ENCODE data around the gene ETFDH. TPM values are rescaled to one million over a fixed set of nuclear protein-coding genes. Genes with fewer than 3 reads are reported as not detected.
"Not testable (repeated sequence)": the region's sequence is repeated elsewhere in the genome, so short reads cannot be mapped to it uniquely, and the experiment has no call there.

The ETFDH gene
- total RNA-seq (2014; rRNA removed; shearing (Covaris generic)), result 17.6 and 21.1 TPM in 2 replicates

DNA sequence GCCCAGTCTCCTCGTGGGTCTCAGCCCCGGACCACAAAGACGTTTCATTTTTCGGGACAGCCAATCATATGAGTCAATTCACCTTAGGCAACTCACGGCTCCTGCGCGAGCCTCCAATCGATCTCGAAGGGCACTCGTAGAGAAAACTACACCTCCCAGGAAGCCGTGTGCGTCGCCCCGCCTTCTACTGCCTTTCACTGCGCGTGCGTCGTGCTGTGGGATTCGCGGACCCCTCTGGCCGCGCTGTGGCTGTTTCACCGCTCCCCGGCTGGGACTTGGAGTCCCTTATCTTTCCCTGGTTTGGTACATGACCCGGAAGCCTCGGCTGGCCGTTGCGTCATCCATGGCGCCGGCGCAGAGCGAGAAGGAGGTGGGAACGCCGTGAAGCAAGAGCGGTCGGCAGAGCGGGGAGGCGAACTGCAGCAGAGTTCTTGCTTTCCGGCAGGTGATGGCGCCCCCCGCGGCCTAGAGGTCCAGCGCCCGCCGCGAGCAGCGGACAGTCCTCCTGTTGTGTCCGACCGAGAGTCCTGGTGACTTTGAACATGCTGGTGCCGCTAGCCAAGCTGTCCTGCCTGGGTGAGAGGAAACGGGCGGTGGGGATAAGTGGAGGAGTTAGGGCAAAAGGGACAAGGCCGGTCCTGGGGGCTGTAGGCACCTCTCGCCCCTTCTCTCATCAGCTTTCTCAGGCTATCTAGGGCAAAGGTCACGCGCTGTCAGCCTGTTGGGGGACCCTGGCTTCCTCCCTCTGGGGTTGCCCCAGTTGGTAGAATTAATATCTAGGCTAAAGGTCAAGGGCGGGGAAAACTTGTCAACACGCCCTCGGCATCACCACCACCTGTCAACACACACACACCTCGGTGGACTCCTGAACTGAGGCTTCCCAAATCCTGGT, at the start of gene ETFDH:
ETFDH (plus strand) TSS at position 382 of the 892 bp plus-strand sequence; CDS start at position 543, 161 bp downstream.
- Histone ChIP-seq H3K9me3 (replicated peaks) (no peaks in the 10 kb centered on the region), H3K27ac (peak within 1 kb of the TSS; percentile 86), H3K4me1 (replicated peaks) (peaks cover 11% of the 10 kb centered on the region; the same call in 1 of the 2 replicates), H3K27me3 (replicated peaks) (no peaks in the 10 kb centered on the region), H3K36me3 (peaks cover 9% of the 10 kb centered on the region), H3K4me3 (peak within 1 kb of the TSS; percentile 75)
- DNase-seq (ENCODE audit: low read depth in 1 of 2, low spot score in 2 of 2), result peak; percentile 99

- peak in 1 of 2 experiments; percentile 24 for DNase-seq (ENCODE audit: low read depth in 1 of 2, low spot score in 2 of 2)
- H3K4me3 ChIP-seq, result no peak overlapping the region
- no peaks in the 10 kb centered on the region for H3K9me3 ChIP-seq (replicated peaks)
- H3K27ac ChIP-seq, result no peak overlapping the region
- no peaks in the 10 kb centered on the region for H3K4me1 ChIP-seq (replicated peaks)
- H3K27me3 ChIP-seq (replicated peaks), result peaks cover 9% of the 10 kb centered on the region; the same call in 1 of the 2 replicates
- no peaks in the 10 kb centered on the region for H3K36me3 ChIP-seq
These were observed 47.1 kb upstream of the ETFDH start for GRCh38 chr4:158624889-158625478.

GRCh38 chr4:158625544-158625943, 46.6 kb upstream of the ETFDH start:
- Histone ChIP-seq H3K27me3 (replicated peaks) (peaks cover 9% of the 10 kb centered on the region; the same call in 1 of the 2 replicates), H3K36me3 (no peaks in the 10 kb centered on the region), H3K4me1 (replicated peaks) (no peaks in the 10 kb centered on the region), H3K27ac (no peak overlapping the region), H3K4me3 (no peak overlapping the region), H3K9me3 (replicated peaks) (no peaks in the 10 kb centered on the region)
- DNase-seq (ENCODE audit: low read depth in 1 of 2, low spot score in 2 of 2), result no peak

GRCh38 chr4:158630893-158631292, 41.2 kb upstream of the ETFDH start:
- Histone ChIP-seq H3K27me3 (replicated peaks) (peaks cover 3% of the 10 kb centered on the region; the same call in 1 of the 2 replicates), H3K9me3 (replicated peaks) (no peaks in the 10 kb centered on the region), H3K27ac (no peak overlapping the region), H3K36me3 (no peaks in the 10 kb centered on the region), H3K4me1 (replicated peaks) (no peaks in the 10 kb centered on the region), H3K4me3 (no peak overlapping the region)
- DNase-seq (ENCODE audit: low read depth in 1 of 2, low spot score in 2 of 2), result no peak

DNA sequence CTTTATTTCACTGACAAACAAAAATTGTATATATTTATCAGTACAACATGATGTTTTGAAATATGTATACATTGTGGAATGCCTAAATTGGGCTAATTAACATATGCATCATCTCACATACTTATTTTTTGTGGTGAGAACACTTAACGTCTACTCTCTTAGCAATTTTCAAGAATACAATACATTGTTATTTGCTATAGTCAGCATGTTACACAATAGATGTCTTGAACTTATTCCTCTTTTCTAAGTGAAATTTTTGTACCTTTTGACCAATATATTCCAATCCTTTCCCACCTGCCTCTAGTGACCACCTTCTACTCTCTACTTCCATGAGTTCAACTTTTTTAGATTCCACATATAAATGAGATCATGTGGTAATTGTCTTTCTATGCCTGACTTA, 35.5 kb upstream of the ETFDH start:
- H3K9me3 ChIP-seq (replicated peaks), result no peaks in the 10 kb centered on the region
- H3K4me1 ChIP-seq (replicated peaks), result no peaks in the 10 kb centered on the region
- no peaks in the 10 kb centered on the region for H3K36me3 ChIP-seq
- no peak overlapping the region for H3K27ac ChIP-seq
- peaks cover 3% of the 10 kb centered on the region; the same call in 1 of the 2 replicates for H3K27me3 ChIP-seq (replicated peaks)
- DNase-seq (ENCODE audit: low read depth in 1 of 2, low spot score in 2 of 2), result no peak
- no peak overlapping the region for H3K4me3 ChIP-seq

DNA sequence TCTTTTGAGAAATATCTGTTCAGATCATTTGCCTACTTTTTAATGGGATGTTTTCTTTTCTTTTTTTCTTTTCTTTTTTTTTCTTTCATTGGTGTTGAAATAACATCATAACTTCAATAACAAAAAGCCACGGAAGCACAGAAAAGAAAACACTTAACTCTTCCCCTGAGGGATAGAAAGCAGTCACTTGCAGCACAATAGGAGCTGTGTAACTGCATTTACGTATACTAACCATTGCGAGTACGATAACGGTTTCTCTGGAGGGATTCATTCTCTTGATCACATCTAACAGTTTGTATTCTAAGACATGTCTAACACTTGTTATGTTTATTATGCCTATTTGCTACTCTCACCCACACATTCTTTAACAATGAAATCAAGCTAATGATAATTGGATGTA, 27.7 kb upstream of the ETFDH start:
- H3K4me3 ChIP-seq, result no peak overlapping the region
- H3K27me3 ChIP-seq (replicated peaks), result no peaks in the 10 kb centered on the region
- no peak for DNase-seq (ENCODE audit: low read depth in 1 of 2, low spot score in 2 of 2)
- H3K36me3 ChIP-seq, result no peaks in the 10 kb centered on the region
- no peaks in the 10 kb centered on the region for H3K4me1 ChIP-seq (replicated peaks)
- H3K27ac ChIP-seq, result no peak overlapping the region
- no peaks in the 10 kb centered on the region for H3K9me3 ChIP-seq (replicated peaks)

DNA sequence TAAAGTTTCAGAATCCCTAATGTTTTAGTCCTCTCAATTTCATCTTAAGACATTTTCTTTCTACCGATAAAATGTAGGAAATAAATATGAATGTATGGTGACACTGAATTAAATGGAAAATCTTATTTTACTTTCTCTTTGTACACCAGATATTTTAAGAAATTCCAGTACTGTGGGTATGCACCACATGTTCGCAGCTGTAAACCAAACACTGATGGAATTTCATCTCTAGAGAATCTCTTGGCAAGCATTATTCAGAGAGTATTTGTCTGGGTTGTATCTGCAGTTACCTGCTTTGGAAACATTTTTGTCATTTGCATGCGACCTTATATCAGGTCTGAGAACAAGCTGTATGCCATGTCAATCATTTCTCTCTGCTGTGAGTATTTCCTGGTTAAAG, 27.3 kb upstream of the ETFDH start:
- H3K36me3 ChIP-seq, result no peaks in the 10 kb centered on the region
- H3K4me3 ChIP-seq, result no peak overlapping the region
- no peaks in the 10 kb centered on the region for H3K9me3 ChIP-seq (replicated peaks)
- no peaks in the 10 kb centered on the region for H3K4me1 ChIP-seq (replicated peaks)
- H3K27me3 ChIP-seq (replicated peaks), result no peaks in the 10 kb centered on the region
- no peak for DNase-seq (ENCODE audit: low read depth in 1 of 2, low spot score in 2 of 2)
- no peak overlapping the region for H3K27ac ChIP-seq

DNA sequence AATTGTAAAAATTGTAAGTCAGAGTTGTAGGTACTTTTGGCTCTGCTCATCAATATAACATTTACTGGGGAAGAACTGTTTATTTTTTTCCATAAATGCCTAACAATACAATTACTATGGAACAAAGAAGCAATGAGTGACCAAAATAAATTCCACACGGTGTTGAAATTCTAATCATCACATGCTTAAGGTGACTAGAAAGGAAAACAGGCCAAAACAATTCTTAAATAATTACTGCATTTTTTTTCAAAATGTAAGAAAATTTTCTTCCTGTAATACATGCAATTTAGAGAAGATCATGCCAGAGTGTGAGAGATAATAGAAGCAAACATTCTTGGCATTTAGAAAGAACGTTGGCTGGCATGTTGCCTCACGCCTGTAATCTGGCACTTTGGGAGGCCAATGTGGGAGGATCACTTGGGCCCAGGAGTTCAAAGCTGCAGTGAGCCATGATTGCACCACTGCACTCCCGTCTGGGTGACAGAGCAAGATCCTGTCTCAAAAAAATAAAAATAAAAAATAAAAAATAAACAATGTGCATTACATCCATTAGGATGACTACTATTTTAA, 22.9 kb upstream of the ETFDH start:
- H3K9me3 ChIP-seq (replicated peaks), result no peaks in the 10 kb centered on the region
- no peak for DNase-seq (ENCODE audit: low read depth in 1 of 2, low spot score in 2 of 2)

DNA sequence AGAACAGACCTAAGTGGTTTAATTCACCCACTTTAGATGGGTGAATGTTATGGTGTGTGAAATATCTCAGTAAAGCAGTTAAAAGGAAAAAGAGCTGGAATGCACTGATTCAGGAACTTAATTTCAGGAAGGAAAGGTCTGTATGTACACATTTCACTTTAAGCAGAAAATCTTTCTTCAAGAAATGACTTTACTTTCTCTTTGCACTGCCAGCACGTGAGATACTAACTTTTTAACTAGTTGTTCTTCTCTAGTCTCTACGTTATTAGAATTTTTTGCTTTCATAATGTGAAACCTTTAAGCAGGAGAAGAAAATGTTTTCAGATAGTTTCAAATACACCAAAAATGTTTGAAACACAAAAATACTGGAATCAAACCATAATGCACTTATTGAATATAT, 19.2 kb upstream of the ETFDH start:
- no peak overlapping the region for H3K4me3 ChIP-seq
- no peak overlapping the region for H3K27ac ChIP-seq
- 0 out of 2 replicates have a peak, but pooled peaks cover 3% of the 10 kb centered on the region for H3K4me1 ChIP-seq (replicated peaks)
- DNase-seq (ENCODE audit: low read depth in 1 of 2, low spot score in 2 of 2), result no peak
- no peaks in the 10 kb centered on the region for H3K27me3 ChIP-seq (replicated peaks)
- H3K9me3 ChIP-seq (replicated peaks), result no peaks in the 10 kb centered on the region
- no peaks in the 10 kb centered on the region for H3K36me3 ChIP-seq

More for the DNA sequence above, 22.9 kb upstream of the ETFDH start:
- Histone ChIP-seq H3K27me3 (replicated peaks) (no peaks in the 10 kb centered on the region), H3K27ac (no peak overlapping the region), H3K4me1 (replicated peaks) (0 out of 2 replicates have a peak, but pooled peaks cover 3% of the 10 kb centered on the region), H3K4me3 (no peak overlapping the region), H3K36me3 (no peaks in the 10 kb centered on the region)

GRCh38 chr4:158656439-158656838, 15.7 kb upstream of the ETFDH start:
- no peaks in the 10 kb centered on the region for H3K9me3 ChIP-seq (replicated peaks)
- H3K4me1 ChIP-seq (replicated peaks), result 0 out of 2 replicates have a peak, but pooled peaks cover 3% of the 10 kb centered on the region
- no peaks in the 10 kb centered on the region for H3K36me3 ChIP-seq
- no peaks in the 10 kb centered on the region for H3K27me3 ChIP-seq (replicated peaks)
- no peak overlapping the region for H3K4me3 ChIP-seq
- DNase-seq (ENCODE audit: low read depth in 1 of 2, low spot score in 2 of 2), result no peak
- no peak overlapping the region for H3K27ac ChIP-seq

DNA sequence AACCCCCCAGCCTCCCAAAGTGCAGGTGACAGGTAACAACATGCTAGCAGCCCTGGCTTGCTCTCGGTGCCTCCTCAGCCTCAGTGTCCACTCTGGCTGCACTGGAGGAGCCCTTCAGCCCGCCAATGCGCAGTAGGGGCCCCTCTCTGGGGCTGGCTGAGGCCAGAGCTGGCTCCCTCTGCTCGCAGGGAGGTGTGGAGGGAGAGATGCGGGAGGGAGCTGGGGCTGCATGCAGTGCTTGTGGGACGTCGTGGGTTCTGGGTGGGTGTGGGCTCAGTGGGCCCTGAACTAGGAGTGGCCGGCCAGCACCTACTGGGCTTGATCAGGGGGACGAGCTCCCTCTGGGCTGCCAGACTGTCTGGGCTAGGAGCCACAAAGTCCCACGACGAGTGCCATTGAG, 14.8 kb upstream of the ETFDH start:
- no peaks in the 10 kb centered on the region for H3K36me3 ChIP-seq
- no peak overlapping the region for H3K27ac ChIP-seq
- H3K4me3 ChIP-seq, result no peak overlapping the region
- no peaks in the 10 kb centered on the region for H3K27me3 ChIP-seq (replicated peaks)
- H3K9me3 ChIP-seq (replicated peaks), result no peaks in the 10 kb centered on the region
- H3K4me1 ChIP-seq (replicated peaks), result 0 out of 2 replicates have a peak, but pooled peaks cover 3% of the 10 kb centered on the region
- DNase-seq (ENCODE audit: low read depth in 1 of 2, low spot score in 2 of 2), result no peak

GRCh38 chr4:158663255-158663654, 8.8 kb upstream of the ETFDH start:
- H3K9me3 ChIP-seq (replicated peaks); H3K4me1 ChIP-seq (replicated peaks); H3K27ac ChIP-seq; DNase-seq (ENCODE audit: low read depth in 1 of 2, low spot score in 2 of 2); H3K27me3 ChIP-seq (replicated peaks); H3K4me3 ChIP-seq: not testable (repeated sequence)
- H3K36me3 ChIP-seq, result peaks cover 19% of the 10 kb centered on the region

DNA sequence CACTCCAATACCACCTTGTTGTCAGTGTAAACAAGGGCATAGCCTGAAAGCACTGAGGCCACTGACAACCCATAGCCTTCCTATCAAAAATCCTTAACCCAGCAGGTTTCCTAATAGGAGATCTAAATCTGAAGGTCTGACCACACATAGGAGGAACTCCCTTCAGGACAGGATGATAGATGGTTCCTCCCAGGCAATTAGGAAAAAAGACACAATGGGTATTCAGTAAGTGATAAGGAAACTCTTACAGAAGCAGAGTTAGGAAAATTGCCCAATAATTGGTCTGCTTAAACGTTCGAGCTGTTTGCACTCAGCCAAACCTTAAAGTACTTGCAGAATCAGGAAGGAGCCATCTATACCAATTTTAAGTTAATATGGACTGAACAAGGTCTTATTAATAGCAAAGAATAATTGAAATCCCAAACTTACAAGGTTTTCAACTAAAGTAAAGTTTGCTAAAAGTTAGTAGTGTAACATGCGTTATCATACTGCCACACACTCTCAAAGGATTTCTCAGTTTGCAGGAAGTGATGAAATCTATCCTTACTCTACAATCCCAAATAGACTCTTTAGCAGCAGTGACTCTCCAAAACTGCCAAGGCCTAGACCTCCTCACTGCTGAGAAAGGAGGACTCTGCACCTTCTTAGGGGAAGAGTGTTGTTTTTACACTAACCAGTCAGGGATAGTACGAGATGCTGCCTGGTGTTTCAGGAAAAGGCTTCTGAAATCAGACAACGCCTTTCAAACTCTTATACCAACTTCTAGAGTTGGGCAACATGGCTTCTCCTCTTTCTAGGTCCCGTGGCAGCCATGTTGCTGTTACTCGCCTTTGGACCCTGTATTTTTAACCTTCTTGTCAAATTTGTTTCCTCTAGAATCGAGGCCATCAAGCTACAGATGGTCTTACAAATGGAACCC, 8.1 kb upstream of the ETFDH start:
- not testable (repeated sequence) for H3K27ac ChIP-seq; H3K4me1 ChIP-seq (replicated peaks); H3K4me3 ChIP-seq; H3K9me3 ChIP-seq (replicated peaks); H3K27me3 ChIP-seq (replicated peaks); DNase-seq (ENCODE audit: low read depth in 1 of 2, low spot score in 2 of 2)
- H3K36me3 ChIP-seq, result peaks cover 23% of the 10 kb centered on the region

All from SJSA1 (cell line).